ENCODE results near the gene KCNG2.
"Not testable (repeated sequence)": the region's sequence is repeated elsewhere in the genome, so short reads cannot be mapped to it uniquely, and the experiment has no call there.

KCNG2 gene

DNA sequence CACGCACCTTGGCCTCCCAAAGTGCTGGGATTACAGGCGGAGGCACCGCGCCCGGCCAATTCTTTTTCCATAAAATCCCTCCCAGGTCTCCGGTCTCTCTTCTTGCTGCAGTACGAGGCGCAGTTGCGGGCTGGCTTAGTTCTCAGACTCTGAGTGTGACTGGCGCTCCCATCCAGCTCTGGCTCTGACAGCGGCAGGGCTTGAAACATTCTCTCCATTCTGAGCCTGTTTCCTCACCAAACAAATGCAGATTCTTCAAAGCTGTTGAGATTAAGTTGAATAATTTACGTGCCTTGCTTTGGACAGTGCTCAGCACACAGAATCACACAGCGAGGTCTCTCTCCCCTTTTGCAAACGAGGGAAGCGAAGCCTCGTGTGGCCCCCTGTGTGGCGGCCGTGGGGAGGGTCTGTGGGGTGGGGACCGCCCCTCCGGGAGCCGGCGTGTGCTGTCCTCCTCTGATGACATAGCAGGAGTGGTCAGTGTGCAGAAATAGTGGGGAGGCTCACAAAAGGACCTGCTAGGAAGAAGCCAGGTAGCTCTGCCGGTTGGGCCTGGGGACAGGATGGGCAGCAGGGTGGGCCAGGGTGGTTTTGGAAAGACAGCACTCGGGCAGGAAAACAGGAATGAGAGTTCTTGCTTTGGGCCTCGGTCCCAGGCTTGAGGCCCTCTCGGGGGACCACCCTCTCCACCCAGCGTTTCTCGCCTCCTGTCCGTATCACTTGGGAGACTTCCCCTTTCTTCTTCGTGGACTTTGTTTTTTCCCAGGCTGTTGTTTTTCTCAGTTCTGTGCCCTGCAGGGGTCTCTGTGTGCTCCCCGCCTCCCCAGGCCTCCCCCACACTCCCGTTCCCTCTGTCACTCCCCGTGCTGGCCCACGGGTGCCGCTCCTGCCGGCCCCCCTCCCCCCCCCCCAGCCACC, 75.0 kb downstream of the KCNG2 start:
- DNase-seq (ENCODE audit: low read depth), result no peak

DNA sequence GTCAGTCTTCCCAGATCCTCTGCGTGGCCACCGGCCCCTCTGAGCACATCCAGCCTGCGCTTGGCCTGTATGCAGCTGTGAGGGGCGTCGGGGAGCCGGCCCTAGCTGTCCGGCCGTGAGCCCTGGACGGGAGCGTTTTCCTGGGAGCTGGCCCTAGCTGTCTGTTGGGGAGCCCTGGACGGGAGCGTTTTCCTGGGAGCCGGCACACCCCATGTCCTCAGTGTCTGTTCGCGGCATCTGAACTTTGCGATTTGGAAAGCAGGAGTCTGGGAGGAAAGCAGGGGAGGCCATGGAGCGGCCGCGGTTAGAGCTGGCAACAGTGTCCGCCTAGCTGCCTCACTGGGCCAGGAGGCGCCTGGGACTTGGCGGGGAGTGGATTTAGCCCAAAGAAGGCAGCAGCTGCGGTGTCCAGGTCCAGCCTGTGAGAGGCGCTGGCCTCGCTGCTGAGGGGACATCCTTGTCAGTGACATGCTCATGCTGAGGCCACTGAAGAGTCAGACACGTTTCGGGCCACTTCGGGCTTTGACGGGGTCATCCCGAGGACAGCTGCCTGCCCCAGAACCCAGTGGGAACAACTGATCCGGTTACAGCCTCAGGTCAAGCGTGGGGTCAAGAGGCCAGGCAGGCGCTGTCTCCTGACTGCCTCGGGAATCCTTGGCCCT, 75.8 kb downstream of the KCNG2 start:
- DNase-seq (ENCODE audit: low read depth), result no peak

DNA sequence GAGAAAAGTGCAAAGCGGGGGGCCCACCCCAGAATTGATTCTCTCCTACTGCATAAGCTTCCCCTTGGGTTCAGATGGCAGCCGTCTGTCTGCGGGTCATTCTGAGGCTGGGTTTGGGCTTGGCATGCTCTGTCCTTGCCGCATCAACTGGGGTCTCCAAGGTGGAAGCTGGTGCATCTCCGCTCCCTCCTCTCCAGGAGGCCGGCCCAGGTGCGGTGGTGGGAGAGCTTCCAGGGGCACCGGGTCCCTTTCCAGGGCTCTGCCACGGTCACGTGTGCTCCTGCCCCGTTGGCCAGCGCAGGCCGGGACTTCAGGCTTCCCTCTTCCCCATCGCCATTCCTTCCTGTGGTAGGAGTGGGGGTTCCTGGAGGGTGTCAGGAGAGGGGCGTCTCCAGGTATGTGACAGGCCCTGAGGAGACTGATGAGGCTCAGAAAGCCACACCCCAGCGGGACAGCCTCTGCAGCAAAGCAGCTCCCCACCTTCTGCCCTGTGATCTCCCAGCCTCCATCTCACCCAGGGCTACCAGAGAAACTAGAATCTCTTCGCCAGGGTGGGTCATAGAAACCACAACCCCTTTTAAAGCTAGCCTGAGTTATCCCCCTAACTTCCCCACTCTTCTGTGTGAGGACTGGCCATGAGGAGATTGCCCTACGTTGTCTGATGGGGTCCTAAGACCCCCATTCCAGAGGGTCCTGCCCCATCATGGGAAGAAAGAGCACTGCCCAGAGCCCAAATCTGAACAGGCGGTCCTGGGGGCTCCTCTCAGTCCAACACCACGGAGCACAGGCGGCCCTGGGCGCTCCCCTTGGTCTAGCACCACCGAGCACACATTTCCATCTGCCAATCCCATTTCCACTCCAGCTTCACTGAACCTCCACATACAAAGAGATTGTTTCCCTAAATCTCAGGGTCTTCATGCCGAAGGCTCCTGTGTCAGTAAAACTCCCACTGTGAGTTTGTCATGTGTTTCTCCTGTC, 77.1 kb downstream of the KCNG2 start:
- DNase-seq (ENCODE audit: low read depth), result no peak

DNA sequence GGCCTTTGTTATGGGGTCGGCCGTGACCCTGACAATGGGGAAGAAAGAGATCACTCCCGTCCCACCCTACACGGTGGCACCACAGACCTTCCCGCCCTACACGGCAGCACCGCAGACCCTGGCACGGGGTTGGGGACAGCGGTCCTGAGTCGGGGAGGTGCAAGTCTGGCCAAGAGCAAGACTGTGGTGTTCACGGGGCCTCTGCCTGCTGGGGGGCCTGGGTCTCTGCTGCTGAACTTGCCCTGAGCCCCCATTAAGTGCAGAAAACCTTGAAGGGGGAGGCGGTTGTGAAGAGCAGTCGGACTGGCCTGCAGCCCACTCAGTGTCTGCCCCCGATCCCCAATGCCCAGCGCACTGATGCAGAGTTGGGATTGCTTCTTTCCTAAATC, 77.8 kb downstream of the KCNG2 start:
- DNase-seq (ENCODE audit: low read depth), result no peak

DNA sequence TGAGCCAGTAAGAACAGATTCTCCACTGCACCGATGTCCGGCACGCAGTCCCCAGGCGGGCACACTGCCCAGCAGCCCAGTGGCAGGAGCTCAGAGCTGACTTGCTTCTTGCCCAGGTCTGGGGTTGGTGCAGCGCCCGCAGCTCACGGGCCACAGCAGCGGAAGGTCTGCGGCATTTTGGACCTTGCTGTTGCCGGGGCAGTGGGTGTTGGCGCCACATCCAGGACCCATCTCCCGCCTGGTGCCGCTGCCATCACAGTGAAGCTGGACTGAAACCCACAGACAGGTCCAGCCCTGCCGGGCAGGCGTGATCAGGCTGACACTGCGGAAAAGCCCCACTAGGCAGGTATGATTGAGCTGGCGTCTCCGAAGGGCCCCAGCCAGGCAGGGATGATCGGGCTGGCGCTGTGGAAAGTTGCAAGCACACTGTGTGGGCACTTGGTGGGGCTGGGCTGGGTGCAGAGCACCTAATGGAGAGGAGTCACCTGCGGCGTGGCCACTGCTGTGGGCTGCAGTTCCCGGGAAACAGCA, 78.3 kb downstream of the KCNG2 start:
- no peak for DNase-seq (ENCODE audit: low read depth)

DNA sequence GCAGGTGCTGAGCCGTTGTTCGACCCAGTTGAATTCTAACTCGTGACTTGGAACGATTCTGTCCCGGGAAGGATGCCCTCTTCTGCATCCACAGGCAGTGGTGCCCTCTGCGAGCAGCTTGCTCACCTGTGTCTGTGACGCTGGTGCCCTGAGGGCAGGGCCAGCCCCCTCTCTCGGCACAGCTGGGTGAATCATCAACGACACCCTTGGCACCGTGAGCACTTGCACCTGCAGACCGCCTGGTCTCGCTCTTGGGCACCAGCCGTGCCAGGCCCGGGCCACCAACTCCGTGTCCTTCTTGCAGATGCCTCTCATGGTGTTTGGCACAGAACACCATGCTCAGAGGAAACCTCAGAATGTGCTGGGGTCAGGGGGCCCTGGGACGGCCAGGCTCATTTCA, 78.8 kb downstream of the KCNG2 start:
- DNase-seq (ENCODE audit: low read depth), result no peak

DNA sequence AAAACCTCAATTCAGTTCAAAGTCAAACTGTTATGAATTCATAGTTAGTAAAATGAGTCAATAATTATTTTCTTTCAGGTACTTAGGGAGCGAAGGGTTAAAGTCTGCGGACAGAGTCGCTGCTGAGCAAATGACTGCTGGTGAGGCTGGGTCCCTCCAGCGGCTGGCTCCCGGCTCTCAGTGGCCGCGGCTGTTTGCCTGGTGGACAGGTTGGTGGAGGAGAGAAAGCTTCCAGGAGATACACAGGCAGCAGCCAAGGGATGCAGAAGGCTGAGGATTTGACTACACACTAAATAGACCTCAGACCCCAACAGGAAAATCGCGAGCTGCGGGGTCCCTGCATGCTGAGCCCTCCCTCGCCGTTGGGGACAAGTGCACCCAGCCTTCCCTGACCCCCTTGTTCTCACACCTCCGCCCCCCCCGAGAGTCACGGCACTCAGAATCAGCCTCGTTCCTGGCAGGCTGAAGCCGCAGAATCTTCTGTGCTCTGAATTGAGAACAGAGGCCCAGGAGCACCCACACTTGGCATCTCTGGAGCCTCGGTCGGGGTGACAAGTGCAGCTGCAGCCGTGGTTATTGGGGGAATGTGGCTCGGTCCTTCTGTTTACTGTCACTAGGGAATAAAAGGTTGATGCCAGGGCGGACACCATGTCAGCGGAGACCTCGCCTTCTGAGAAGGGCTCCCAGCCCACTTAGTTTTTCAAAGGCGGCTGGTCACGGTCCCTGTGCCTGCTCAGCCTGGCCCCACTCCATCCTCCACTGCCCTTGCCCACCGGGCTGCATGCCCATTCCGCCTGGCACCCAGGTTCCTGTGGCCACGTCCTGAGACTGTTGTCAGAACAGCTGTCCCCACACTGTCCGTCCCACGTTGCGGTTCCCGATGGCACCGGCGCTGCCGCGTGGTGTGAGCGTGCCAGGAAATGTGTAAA, 79.7 kb downstream of the KCNG2 start:
- no peak for DNase-seq (ENCODE audit: low read depth)

DNA sequence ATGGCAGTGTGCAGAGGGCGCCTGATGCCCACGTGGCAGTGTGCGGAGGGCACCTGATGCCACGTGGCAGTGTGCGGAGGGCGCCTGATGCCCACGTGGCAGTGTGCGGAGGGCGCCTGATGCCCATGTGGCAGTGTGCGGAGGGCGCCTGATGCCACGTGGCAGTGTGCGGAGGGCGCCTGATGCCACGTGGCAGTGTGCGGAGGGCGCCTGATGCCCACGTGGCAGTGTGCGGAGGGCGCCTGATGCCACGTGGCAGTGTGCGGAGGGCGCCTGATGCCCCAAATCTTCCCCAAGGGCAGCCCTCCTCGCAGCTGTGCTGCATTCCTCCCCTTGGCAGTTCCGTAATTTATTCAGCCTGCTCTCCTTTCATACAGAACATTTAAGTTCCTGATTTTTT, 80.5 kb downstream of the KCNG2 start:
- DNase-seq (ENCODE audit: low read depth), result not testable (repeated sequence)

DNA sequence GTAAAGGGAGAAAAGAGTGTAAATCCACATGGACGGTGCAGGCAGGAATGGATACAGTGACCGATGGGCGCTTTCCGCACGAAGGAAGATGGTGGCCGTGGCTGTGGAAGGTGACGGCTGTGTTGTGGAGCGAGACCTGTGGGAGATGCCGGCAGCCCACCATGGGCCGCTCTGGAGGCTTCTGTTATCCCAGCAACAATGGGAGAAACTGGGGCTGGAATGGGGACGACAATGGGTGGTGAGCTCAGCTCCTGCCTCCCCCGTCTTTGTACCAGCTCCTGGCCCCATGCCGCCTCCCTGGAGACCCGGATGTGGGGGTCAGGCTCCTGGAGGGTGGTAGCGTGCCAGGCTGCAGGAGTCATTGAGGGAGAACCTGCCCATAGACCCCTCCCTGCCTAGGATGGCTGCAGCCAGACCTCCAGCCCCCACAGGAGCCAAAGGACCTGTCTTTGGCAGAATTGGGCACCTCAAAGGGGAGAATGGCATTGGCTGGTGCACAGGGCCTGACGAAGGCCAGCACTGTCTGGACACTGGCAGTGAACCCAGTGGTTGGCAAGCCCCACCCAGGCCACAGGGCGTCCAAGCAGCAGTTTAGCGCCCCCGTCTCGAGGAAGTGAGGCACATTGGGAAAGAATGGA, 81.1 kb downstream of the KCNG2 start:
- no peak for DNase-seq (ENCODE audit: low read depth)

DNA sequence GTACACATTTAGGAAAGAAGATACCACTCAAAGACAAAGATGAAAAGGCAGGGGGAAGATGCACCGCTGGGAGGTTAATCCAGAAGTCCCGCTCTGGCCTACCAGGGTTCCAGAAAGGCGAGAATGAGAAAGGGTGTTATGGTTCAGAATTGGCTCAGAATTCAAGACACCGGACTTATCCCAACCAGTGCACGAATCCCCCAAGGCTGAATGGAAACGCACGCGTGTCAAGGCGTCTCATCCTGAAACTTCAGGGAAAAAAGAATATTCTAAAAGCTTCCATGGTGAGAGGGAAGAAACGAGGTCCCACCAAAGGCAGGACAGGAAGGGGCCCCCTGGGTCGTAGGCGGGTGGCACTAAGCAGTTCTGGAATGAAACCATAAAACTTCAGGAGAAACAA, 81.8 kb downstream of the KCNG2 start:
- DNase-seq (ENCODE audit: low read depth), result no peak

DNA sequence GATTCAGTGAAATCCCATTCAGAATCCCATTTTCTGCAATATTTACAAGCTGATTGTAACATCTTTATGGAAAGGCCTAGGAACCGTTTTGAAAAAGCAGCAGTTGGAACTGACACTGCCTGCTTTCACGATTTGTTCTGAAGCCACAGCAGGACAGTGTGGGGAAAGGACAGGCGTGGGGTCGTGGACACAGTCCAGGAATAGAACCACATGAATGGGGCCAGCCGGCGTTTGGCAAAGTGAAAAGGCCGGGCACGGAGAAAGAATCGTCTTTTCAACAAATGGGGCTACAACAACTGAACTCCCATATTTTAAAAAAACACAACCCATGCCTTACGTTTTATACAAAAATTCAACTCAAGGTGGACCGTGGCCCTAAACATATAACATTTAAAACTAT, 84.0 kb downstream of the KCNG2 start:
- no peak for DNase-seq (ENCODE audit: low read depth)

DNA sequence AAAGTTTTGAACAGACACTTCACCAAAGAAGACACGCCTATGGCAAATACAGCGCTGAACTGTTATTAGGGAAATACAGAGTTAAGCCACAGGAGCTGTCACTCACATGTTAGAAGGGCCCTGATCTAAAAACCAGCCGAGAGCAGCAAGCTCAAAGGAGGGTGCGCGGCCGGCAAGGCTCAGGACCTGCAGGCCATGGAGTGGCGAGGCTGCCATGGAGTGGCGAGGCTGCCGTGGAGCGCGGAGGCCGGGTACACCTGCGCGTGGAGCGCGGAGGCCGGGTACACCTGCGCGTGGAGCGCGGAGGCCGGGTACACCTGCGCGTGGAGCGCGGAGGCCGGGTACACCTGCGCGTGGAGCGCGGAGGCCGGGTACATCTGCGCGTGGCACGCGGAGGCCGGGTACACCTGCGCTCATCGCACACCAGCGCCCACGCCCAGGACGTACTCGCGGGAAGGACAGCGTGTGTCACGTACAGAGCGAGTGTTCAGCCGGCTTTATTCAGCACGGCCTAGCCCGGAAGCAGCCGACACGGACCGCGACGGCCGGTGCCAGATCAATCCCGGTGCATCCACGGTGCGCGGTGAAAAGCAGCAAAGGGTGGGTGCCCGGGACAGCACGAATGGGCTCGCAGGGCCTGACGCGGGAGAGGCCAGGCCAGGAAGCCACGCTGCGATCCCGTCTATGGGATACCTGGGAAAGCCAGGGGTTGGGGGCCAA, 84.9 kb downstream of the KCNG2 start:
- no peak for DNase-seq (ENCODE audit: low read depth)

DNA sequence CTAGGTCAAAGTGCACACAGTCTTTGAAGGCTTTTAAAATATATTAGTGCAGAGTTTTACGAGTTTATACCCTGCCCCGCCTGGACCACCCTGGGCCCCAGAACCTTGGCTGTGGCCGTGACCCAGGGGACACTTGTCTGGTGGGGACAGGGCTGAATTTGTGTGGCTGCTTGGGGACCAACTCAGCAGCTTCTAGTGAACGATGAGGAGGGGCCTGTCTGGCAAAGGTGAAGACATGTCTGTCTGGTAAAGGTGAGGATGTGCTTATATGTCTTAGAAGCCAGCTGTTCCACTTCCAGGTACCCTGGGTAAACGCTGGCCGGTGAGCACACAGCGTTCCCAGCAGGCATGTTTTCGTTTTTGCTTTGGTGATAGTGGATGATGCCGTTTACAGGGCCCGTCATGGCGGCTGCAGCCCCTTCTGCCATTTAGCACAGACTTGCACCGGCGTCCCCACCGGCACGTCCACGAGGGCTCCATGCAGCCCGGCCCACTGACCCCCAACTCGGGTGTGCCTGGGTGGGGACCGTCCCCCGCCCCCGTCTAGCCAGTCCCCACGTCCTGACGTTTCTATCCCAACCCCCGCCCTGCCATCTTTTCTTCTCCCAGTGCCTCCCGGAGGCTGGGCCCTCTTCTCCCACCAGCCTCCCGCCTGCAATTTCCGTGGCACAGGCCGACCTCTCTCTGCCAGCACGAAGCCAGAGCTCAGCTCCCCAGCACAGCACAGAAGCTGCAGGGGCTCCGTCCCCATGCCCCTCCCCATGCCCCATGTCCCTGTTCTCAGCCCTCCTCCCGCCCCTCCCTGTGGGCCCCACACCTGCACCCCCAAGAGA, 85.9 kb downstream of the KCNG2 start:
- no peak for DNase-seq (ENCODE audit: low read depth)

DNA sequence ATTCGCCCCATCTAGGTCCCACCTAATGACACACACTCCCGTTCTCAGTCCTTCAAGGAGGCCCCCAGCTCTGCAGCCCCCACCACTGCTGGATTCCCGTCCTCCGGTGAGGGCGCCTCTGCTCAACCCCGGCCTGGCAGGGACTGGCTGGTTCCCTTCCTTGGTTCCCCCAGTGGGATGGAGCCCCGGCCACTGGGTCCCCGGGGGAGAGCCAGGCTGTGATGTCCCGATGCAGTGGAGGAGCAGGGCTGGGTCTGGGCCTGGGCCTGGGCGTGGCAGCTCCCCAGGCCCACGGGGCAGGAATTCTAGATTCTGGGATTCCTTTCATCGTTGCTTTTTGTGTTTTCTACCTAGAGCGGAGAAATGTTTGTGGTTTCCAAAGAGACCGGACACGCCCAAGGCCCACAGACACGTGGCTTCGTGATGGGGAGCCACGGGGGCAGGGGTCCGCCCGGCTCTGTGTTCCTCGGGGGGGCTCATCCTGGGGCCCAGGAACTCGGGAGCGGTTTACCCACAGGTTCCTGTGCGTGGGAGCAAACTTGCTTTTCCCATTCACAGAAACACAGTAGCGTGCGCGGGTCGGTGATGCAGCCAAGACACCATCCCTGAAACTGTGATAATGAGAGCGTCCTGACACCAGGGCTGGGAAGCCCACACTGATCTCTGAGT, 86.7 kb downstream of the KCNG2 start:
- DNase-seq (ENCODE audit: low read depth), result no peak

DNA sequence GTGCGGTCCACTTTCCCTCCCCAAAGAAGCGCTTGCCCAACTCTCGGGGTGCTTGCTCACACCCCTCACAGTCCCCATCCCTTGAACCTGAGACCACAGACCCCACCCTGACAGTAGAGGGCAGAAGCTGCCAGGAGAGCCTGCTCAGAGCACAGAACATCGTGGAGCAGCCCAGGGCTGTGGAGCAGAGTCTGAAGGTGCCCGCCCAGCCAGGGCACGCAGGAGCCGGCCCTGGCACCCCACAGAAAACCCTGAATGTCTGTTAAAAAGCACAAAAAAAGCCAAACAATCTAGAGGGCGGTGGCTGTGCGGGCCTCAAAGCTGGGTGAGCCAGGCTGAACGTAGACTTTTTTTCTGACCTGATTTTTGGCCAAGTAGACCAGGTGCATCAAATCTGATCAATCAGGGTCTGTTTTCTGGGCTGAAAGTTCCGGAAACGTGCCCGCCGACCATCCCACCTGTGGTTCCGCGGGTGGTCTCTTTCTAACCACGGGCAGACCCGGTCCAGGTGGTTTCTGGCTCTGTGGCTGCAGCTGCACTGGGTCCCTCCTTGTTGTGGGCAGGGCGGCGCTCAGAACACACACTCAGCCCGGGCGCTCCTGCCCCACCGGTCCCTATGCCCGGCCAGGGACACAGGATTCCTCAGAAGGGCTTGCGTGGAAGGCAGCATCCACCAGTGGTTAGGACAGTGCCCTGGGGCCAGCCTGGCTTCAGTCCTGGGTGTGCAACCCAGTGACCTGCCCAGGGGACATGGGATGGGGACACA, 87.4 kb downstream of the KCNG2 start:
- no peak for DNase-seq (ENCODE audit: low read depth)

DNA sequence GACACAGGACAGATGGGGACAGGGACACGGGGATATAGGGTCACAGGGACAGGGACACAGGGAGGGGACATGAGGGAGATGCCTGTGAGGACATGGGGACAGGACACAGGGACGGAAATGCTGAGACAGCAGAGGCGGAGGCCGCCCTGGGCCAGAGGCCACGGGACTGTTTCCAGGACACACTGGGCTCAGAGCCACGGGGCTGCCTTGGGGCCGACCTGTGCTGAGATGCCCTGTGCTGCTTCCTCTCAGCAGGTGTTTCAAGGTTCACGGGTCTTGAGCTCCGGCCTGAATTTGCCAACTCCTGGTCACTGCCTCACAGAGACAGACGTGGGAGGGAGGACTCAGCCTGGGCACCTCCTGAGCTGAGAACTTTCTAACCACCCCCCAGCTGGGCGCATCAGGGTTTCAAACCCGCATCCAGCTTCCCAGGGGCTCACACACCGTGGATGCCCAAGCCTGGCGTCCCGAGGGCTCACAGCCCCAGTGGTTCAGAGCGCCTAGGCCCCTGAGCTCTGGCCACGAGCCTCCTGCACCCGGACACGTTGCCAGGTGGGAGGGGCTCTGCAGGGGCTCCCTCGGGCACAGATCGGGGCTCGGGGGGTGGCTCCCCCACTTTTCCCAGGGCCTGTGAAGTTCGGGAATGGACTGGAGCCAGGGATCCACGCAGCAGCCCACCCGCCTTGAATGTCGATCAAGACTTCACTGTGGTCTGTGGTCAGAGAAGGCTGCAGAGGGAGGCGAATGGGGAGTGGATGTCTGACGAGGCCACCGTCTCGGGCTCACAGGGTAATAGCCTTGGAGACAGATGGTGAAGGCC, 89.7 kb downstream of the KCNG2 start:
- DNase-seq (ENCODE audit: low read depth), result no peak

DNA sequence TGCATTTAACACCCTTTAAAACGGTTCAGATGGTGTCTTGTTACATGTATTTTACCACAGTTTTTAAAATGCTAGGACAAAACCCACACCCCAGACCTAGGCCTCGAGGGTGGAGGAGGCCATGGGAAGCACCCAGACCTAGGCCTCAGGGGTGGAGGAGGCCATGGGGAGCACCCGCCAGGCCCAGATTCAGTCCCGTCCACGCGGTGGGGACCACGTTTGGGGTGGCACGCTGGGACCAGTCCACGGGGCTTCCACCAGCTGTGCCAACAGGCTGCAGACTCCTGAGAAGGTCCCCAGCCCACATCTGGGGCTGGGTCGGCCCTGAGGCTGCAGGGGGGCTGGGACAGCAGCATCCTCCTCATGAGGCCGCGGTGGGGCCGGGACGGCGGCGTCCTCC, 90.3 kb downstream of the KCNG2 start:
- no peak for DNase-seq (ENCODE audit: low read depth)

Data from fibroblast of the conjunctiva (primary cell).